ENCODE data around the gene KRTAP9-9.

DNA sequence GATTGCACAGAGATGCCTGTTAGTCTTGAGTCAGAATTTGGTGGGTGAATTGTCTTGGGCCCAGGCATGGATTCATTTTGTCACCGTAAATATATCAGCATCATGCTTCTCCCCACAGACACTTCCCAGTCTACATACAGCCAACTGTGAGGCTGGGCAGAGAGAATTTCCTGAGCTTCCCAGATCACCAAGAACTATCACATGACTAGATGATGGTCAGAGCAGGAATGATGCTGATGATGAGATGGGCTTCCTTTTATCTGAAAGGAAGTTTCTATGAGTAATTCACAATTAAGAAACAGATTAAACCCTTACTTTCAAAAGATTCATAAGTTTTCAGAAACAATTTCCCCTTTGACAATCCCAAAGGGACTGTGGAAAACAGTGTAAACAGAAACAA lies 323 bp upstream of the KRTAP9-9 start:
- TF ChIP-seq, protein P1, sequence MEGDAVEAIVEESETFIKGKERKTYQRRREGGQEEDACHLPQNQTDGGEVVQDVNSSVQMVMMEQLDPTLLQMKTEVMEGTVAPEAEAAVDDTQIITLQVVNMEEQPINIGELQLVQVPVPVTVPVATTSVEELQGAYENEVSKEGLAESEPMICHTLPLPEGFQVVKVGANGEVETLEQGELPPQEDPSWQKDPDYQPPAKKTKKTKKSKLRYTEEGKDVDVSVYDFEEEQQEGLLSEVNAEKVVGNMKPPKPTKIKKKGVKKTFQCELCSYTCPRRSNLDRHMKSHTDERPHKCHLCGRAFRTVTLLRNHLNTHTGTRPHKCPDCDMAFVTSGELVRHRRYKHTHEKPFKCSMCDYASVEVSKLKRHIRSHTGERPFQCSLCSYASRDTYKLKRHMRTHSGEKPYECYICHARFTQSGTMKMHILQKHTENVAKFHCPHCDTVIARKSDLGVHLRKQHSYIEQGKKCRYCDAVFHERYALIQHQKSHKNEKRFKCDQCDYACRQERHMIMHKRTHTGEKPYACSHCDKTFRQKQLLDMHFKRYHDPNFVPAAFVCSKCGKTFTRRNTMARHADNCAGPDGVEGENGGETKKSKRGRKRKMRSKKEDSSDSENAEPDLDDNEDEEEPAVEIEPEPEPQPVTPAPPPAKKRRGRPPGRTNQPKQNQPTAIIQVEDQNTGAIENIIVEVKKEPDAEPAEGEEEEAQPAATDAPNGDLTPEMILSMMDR (IDR thresholded peaks at IDR 0.05): no peak
- TF ChIP-seq POLR2A (IDR thresholded peaks at IDR 0.05): no peak
